H1 (cell line): ENCODE data around the gene PITPNC1. TPM values are rescaled to one million over a fixed set of nuclear protein-coding genes. Genes with fewer than 3 reads are reported as not detected.

ENCODE experiments used
- ATF2 ChIP-seq: IDR thresholded peaks from 2 replicates; pipeline ENCODE4 v1.6.1; 2012; ENCODE audit warnings: low read length, inconsistent platforms
- POLR2A ChIP-seq, 2 experiments: IDR thresholded peaks; 1 replicate in 1 of 2; 2 replicates in 1 of 2; pipeline ENCODE4 v1.6.1; 2011; ENCODE audit warnings: low read depth in 2 of 2, low read length in 2 of 2, mild to moderate bottlenecking in 2 of 2; ENCODE audit errors: control extremely low read depth in 1 of 2
- polyA plus RNA-seq, 7 experiments: library from polyadenylated mRNA; depleted of rRNA in 3 of 7; stranded (reverse) in 5 of 7; unstranded in 2 of 7; fragments of >200 nt in 5 of 7; fragments of 200-250 nt in 2 of 7; gene quantifications; 1 replicate in 5 of 7; 2 replicates in 1 of 7; 4 replicates in 1 of 7; pipeline versions ENCODE4 v1.2.1 to v1.2.3, GENCODE V29; 2011 to 2013; ENCODE audit warnings: missing spikeins in 2 of 7, mixed read lengths in 2 of 7
- total RNA-seq: library from RNA; stranded (reverse); fragmentation: NEBNext Ultra II Directional; extraction: Animal tissue kit (Norgen Biotek cat#: 25700); gene quantifications from 2 replicates; pipeline ENCODE4 v1.2.1, GENCODE V29; 2021

Gene PITPNC1
- total and polyA plus RNA-seq, 2 of the 8 experiments (the other 6 are each of a cell fraction or from before 2014, with no cell fraction given), result 17.6 to 54.7 TPM

GRCh38 chr17:67485666-67486065, 108.6 kb downstream of the PITPNC1 start (continued):
- no peak for TF ChIP-seq ATF2
- TF ChIP-seq POLR2A (IDR thresholded peaks at IDR 0.05; ENCODE audit: control extremely low read depth in 1 of 2, low read depth in 2 of 2, low read length in 2 of 2), result no peak
